ENCODE results near the gene HBS1L.

HBS1L gene

DNA sequence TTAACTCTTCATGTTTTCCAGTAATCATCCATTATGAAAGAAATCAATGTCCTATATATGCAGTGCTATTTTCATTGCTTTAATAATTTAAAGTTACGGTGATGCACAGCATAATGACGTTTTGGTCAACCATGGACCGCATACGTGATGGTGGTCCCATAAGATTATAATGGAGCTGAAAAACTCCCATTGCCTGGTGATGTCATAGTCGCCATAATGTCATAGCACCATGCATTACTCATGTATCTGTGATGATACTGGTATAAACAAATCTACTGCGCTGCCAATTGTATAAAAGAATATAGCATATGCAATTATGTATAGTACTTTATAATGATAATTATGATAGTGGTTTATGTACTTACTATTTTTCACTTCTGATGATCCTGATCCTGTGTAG is 62.5 kb downstream of the HBS1L start:
- Mint-ChIP-seq H3K4me1 (ENCODE audit: low read depth) (peaks cover 28% of the 10 kb centered on the region), H3K36me3 (ENCODE audit: low read depth) (peaks cover 37% of the 10 kb centered on the region), H3K27me3 (ENCODE audit: low read depth) (no peaks in the 10 kb centered on the region), H3K27ac (no peak overlapping the region), H3K9me3 (no peaks in the 10 kb centered on the region), H3K4me3 (no peak overlapping the region)
- DNase-seq (ENCODE audit: low spot score), result no peak

DNA sequence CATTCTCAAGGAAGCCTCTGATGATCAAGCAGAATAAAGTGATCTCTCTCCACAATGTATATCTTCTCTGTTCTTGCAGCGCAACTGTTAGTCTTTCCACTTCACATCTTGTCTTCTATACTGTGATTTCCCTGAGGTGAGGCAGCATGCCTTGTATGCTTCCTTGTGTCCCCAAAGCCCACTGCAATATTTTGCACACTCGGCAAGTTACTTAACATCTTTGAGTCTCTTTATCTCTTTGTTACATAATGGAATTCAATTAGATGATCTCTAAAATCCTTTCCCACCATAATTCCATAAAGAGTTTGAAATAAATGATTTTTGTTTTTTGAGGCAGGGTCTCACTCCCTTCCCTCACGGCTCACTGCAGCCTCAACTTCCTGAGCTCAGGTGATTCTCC is 64.4 kb downstream of the HBS1L start:
- H3K36me3 Mint-ChIP-seq (ENCODE audit: low read depth), result peaks cover 30% of the 10 kb centered on the region
- H3K9me3 Mint-ChIP-seq, result no peaks in the 10 kb centered on the region
- no peak overlapping the region for H3K27ac Mint-ChIP-seq

GRCh38 chr6:134984821-134985220 is 69.8 kb downstream of the HBS1L start:
- H3K27me3 Mint-ChIP-seq (ENCODE audit: low read depth), result no peaks in the 10 kb centered on the region
- peaks cover 58% of the 10 kb centered on the region for H3K4me1 Mint-ChIP-seq (ENCODE audit: low read depth)
- H3K27ac Mint-ChIP-seq, result no peak overlapping the region
- peaks cover 7% of the 10 kb centered on the region for H3K9me3 Mint-ChIP-seq
- H3K36me3 Mint-ChIP-seq (ENCODE audit: low read depth), result peaks cover 45% of the 10 kb centered on the region
- no peak for DNase-seq (ENCODE audit: low spot score)
- no peak overlapping the region for H3K4me3 Mint-ChIP-seq

More for the DNA sequence above, 64.4 kb downstream of the HBS1L start:
- no peak for DNase-seq (ENCODE audit: low spot score)
- H3K4me1 Mint-ChIP-seq (ENCODE audit: low read depth), result peaks cover 22% of the 10 kb centered on the region
- H3K27me3 Mint-ChIP-seq (ENCODE audit: low read depth), result no peaks in the 10 kb centered on the region
- H3K4me3 Mint-ChIP-seq, result no peak overlapping the region

DNA sequence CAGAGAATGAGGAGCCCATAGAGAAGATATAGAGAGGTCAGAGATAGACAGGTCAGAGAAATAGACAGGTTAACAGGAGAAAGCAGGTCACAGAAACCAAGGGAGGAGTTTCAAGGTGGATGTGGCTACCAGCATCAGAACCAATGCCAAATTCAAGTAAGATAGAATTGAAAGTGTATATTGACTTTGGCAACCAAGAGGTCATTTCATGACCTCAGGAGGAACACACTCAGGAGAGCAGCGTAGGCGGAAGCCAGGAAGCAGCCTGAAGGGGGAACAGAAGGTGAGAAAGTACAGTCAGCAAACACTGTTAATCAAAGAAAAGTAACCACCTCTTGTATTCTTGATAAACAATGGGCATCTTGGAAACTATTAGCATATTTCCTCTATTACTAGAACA is 70.8 kb downstream of the HBS1L start:
- H3K27me3 Mint-ChIP-seq (ENCODE audit: low read depth), result no peaks in the 10 kb centered on the region
- H3K36me3 Mint-ChIP-seq (ENCODE audit: low read depth), result peaks cover 47% of the 10 kb centered on the region
- H3K4me1 Mint-ChIP-seq (ENCODE audit: low read depth), result peaks cover 57% of the 10 kb centered on the region
- no peak overlapping the region for H3K4me3 Mint-ChIP-seq
- H3K27ac Mint-ChIP-seq, result peak overlapping the region; percentile 17
- no peak for DNase-seq (ENCODE audit: low spot score)
- H3K9me3 Mint-ChIP-seq, result peaks cover 7% of the 10 kb centered on the region

DNA sequence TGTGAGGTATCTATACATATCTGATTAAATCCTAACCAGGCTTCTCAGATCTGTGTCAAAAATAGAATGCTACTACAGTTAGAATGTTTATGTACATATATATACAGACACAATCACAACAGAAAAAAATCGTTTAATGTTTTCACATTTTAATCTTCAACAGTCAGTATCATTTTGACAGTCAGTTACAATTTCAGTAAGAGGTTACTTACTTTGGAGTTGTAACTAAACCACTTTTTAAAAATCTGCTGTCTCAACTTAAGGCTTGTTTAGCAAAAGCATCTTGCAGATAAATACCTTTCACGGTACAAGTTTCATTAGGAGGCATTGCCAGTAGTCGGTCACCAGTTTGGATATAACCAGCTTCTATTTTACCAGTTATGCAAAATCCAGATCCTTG is 72.5 kb downstream of the HBS1L start:
- Mint-ChIP-seq H3K4me3 (no peak overlapping the region), H3K4me1 (ENCODE audit: low read depth) (peaks cover 56% of the 10 kb centered on the region), H3K27me3 (ENCODE audit: low read depth) (no peaks in the 10 kb centered on the region), H3K36me3 (ENCODE audit: low read depth) (peaks cover 47% of the 10 kb centered on the region), H3K27ac (peak overlapping the region; percentile 53), H3K9me3 (peaks cover 10% of the 10 kb centered on the region)
- no peak for DNase-seq (ENCODE audit: low spot score)

- peaks cover 53% of the 10 kb centered on the region for H3K36me3 Mint-ChIP-seq (ENCODE audit: low read depth)
- H3K4me1 Mint-ChIP-seq (ENCODE audit: low read depth), result peaks cover 58% of the 10 kb centered on the region
- DNase-seq (ENCODE audit: low spot score), result no peak
- peak overlapping the region; percentile 84 for H3K27ac Mint-ChIP-seq
- peaks cover 16% of the 10 kb centered on the region for H3K9me3 Mint-ChIP-seq
- no peaks in the 10 kb centered on the region for H3K27me3 Mint-ChIP-seq (ENCODE audit: low read depth)
- peak overlapping the region; percentile 39 for H3K4me3 Mint-ChIP-seq
Observed at GRCh38 chr6:134980846-134981245, 73.8 kb downstream of the HBS1L start.

DNA sequence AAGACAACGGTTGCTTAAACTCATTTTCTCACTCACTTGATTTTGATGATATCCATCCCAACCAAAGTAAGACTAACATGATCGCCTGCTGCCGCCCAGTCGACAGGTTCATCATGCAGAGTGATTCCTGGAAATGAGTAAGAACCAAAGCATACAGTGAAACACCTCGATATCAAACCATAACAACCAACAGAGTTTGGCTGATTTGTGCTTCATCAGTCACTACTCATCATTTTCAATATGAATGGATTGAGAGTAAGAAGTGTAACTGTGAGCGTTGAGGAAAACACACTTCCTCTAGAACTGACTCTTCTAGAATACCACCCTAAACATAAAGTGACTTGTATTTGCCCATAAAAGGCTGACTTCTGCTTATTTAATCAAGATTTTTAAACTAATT is 75.5 kb downstream of the HBS1L start:
- Mint-ChIP-seq H3K4me1 (ENCODE audit: low read depth) (peaks cover 50% of the 10 kb centered on the region), H3K9me3 (peaks cover 33% of the 10 kb centered on the region), H3K4me3 (peak overlapping the region; percentile 65), H3K27ac (peak overlapping the region; percentile 91), H3K27me3 (ENCODE audit: low read depth) (no peaks in the 10 kb centered on the region), H3K36me3 (ENCODE audit: low read depth) (peaks cover 62% of the 10 kb centered on the region)
- peak; percentile 78 for DNase-seq (ENCODE audit: low spot score)

DNA sequence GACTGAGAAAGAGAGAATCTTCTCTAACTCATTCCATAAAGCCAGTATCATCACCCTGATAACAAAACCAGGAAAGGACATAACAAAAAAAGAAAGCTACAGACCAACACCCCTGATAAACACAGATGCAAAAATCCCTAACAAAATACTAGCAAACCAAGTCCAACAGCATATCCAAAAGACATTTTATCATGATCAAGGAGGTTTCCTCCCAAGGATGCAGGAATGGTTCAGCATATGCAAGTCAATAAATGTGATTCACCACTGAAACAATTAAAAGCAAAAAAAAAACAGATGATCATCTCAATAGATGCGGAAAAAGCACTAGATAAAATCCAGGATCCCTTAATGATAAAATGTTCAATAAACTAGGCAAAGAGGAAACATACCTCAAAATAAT is 80.3 kb downstream of the HBS1L start:
- peaks cover 17% of the 10 kb centered on the region for H3K4me1 Mint-ChIP-seq (ENCODE audit: low read depth)
- H3K36me3 Mint-ChIP-seq (ENCODE audit: low read depth), result peaks cover 67% of the 10 kb centered on the region
- no peaks in the 10 kb centered on the region for H3K27me3 Mint-ChIP-seq (ENCODE audit: low read depth)
- no peak for DNase-seq (ENCODE audit: low spot score)
- no peak overlapping the region for H3K27ac Mint-ChIP-seq
- H3K4me3 Mint-ChIP-seq, result no peak overlapping the region
- H3K9me3 Mint-ChIP-seq, result peaks cover 29% of the 10 kb centered on the region

GRCh38 chr6:134967711-134968110 is 86.9 kb downstream of the HBS1L start:
- H3K9me3 Mint-ChIP-seq, result no peaks in the 10 kb centered on the region
- no peak overlapping the region for H3K27ac Mint-ChIP-seq
- H3K4me3 Mint-ChIP-seq, result no peak overlapping the region
- H3K27me3 Mint-ChIP-seq (ENCODE audit: low read depth), result no peaks in the 10 kb centered on the region
- peaks cover 12% of the 10 kb centered on the region for H3K4me1 Mint-ChIP-seq (ENCODE audit: low read depth)
- DNase-seq (ENCODE audit: low spot score), result no peak
- peaks cover 52% of the 10 kb centered on the region for H3K36me3 Mint-ChIP-seq (ENCODE audit: low read depth)

- peaks cover 12% of the 10 kb centered on the region for H3K9me3 Mint-ChIP-seq
- peaks cover 21% of the 10 kb centered on the region for H3K4me1 Mint-ChIP-seq (ENCODE audit: low read depth)
- H3K27ac Mint-ChIP-seq, result no peak overlapping the region
- H3K4me3 Mint-ChIP-seq, result no peak overlapping the region
- no peaks in the 10 kb centered on the region for H3K27me3 Mint-ChIP-seq (ENCODE audit: low read depth)
- DNase-seq (ENCODE audit: low spot score), result no peak
- H3K36me3 Mint-ChIP-seq (ENCODE audit: low read depth), result peaks cover 65% of the 10 kb centered on the region
Observed at GRCh38 chr6:134964451-134965203, 90.0 kb downstream of the HBS1L start.

- no peaks in the 10 kb centered on the region for H3K27me3 Mint-ChIP-seq (ENCODE audit: low read depth)
- peaks cover 16% of the 10 kb centered on the region for H3K4me1 Mint-ChIP-seq (ENCODE audit: low read depth)
- no peak overlapping the region for H3K27ac Mint-ChIP-seq
- no peak for DNase-seq (ENCODE audit: low spot score)
- peaks cover 23% of the 10 kb centered on the region for H3K9me3 Mint-ChIP-seq
- H3K4me3 Mint-ChIP-seq, result no peak overlapping the region
- peaks cover 61% of the 10 kb centered on the region for H3K36me3 Mint-ChIP-seq (ENCODE audit: low read depth)
Observed at GRCh38 chr6:134962421-134962820, 92.2 kb downstream of the HBS1L start.

GRCh38 chr6:134961366-134961765 is 93.3 kb downstream of the HBS1L start:
- Mint-ChIP-seq H3K4me3 (no peak overlapping the region), H3K27me3 (ENCODE audit: low read depth) (no peaks in the 10 kb centered on the region), H3K9me3 (peaks cover 23% of the 10 kb centered on the region), H3K36me3 (ENCODE audit: low read depth) (peaks cover 58% of the 10 kb centered on the region), H3K4me1 (ENCODE audit: low read depth) (peaks cover 14% of the 10 kb centered on the region), H3K27ac (peak overlapping the region; percentile 46)
- peak; percentile 24 for DNase-seq (ENCODE audit: low spot score)

- no peak overlapping the region for H3K27ac Mint-ChIP-seq
- peaks cover 50% of the 10 kb centered on the region for H3K36me3 Mint-ChIP-seq (ENCODE audit: low read depth)
- no peak for DNase-seq (ENCODE audit: low spot score)
- no peak overlapping the region for H3K4me3 Mint-ChIP-seq
- H3K4me1 Mint-ChIP-seq (ENCODE audit: low read depth), result peaks cover 14% of the 10 kb centered on the region
- H3K27me3 Mint-ChIP-seq (ENCODE audit: low read depth), result no peaks in the 10 kb centered on the region
- peaks cover 23% of the 10 kb centered on the region for H3K9me3 Mint-ChIP-seq
Observed at GRCh38 chr6:134959603-134960002, 95.0 kb downstream of the HBS1L start.

GRCh38 chr6:134956676-134957075 is 97.9 kb downstream of the HBS1L start:
- H3K36me3 Mint-ChIP-seq (ENCODE audit: low read depth), result peaks cover 26% of the 10 kb centered on the region
- no peak overlapping the region for H3K27ac Mint-ChIP-seq
- peaks cover 11% of the 10 kb centered on the region for H3K4me1 Mint-ChIP-seq (ENCODE audit: low read depth)
- no peak overlapping the region for H3K4me3 Mint-ChIP-seq
- peaks cover 23% of the 10 kb centered on the region for H3K9me3 Mint-ChIP-seq
- DNase-seq (ENCODE audit: low spot score), result no peak
- no peaks in the 10 kb centered on the region for H3K27me3 Mint-ChIP-seq (ENCODE audit: low read depth)

DNA sequence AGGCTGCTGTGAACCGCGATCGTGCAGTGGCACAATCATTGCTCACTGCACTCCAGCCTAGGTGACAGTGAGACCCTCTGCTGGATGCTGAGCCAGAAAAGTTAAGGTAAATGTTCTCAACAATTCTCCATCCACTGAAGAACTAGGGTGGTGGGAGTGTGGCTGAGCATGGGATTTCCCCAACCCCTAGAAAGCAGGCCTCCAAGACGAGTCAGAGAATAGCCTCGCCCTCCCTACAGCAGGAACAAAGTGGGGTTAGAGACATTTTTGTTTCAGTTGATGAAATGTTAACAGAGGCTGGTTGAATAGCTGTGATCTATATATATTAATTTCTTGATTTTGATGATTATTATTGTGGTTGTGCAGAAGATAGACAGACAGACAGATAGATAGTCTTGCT is 98.6 kb downstream of the HBS1L start:
- Mint-ChIP-seq H3K9me3 (peaks cover 20% of the 10 kb centered on the region), H3K27me3 (ENCODE audit: low read depth) (no peaks in the 10 kb centered on the region), H3K27ac (no peak overlapping the region), H3K36me3 (ENCODE audit: low read depth) (peaks cover 20% of the 10 kb centered on the region), H3K4me1 (ENCODE audit: low read depth) (peaks cover 5% of the 10 kb centered on the region), H3K4me3 (no peak overlapping the region)
- no peak for DNase-seq (ENCODE audit: low spot score)
